Uterine smooth muscle cell (primary cell): ENCODE measurements around the gene DCAF5. TPM values are rescaled to one million over a fixed set of nuclear protein-coding genes. Genes with fewer than 3 reads are reported as not detected.

Experiments used
- total RNA-seq: library from RNA; depleted of rRNA; stranded (reverse); fragments of >200 nt; gene quantifications from 2 replicates; pipeline ENCODE4 v1.2.3, GENCODE V29; 2014

Gene DCAF5
- total RNA-seq: 14.6 and 17.4 TPM in 2 replicates

GRCh38 chr14:69152902-69153151 is at the start of gene DCAF5:
TSS of gene DCAF5 (minus strand) at chr14:69153119. CDS start at chr14:69152978, 141 bp downstream.

GRCh38 chr14:69191340-69192111 is 38.6 kb upstream of the DCAF5 start, which contains the start of gene EXD2:
TSS of gene EXD2 (plus strand) at chr14:69191498. CDS start at chr14:69209471, 17,973 bp downstream.

Other genes starting within 250 kb of the DCAF5 start
- 360 and 441 TPM in 2 replicates for gene ACTN1, start 173.8 kb downstream of the DCAF5 start, total RNA-seq
- gene EXD2, start 38.4 kb upstream of the DCAF5 start, total RNA-seq: 22.7 and 23.1 TPM in 2 replicates
- 0.22 and 1.1 TPM in 2 replicates for gene GALNT16, start 107.0 kb upstream of the DCAF5 start, total RNA-seq
- gene ERH, start 245.2 kb upstream of the DCAF5 start, total RNA-seq: 150 and 180 TPM in 2 replicates
- 109 and 117 TPM in 2 replicates for gene SLC39A9, start 245.6 kb upstream of the DCAF5 start, total RNA-seq